SJCRH30 (cell line): Measurements from ENCODE around the gene CDH4. TPM values are rescaled to one million over a fixed set of nuclear protein-coding genes. Genes with fewer than 3 reads are reported as not detected.

ENCODE experiments used
- DNase-seq, 2 experiments: peaks; one replicate each; pipeline ENCODE4 v3.0.0-alpha.2; 2015 to 2020
- H3K27ac ChIP-seq: fragments of 250-450 bp; sonication (Bioruptor Pico); 2 replicates; pipeline ENCODE4 v1.5.1; 2020; ENCODE audit warnings: mild to moderate bottlenecking, moderate library complexity
- H3K27me3 ChIP-seq: fragments of 250-450 bp; sonication (Bioruptor Pico); 2 replicates; pipeline ENCODE4 v1.5.1; 2020; ENCODE audit warnings: mild to moderate bottlenecking, moderate library complexity
- H3K36me3 ChIP-seq: fragments of 250-450 bp; sonication (Bioruptor Pico); 2 replicates; pipeline ENCODE4 v1.5.1; 2020; ENCODE audit warnings: mild to moderate bottlenecking, moderate library complexity
- H3K4me1 ChIP-seq: fragments of 250-450 bp; sonication (Bioruptor Pico); 2 replicates; pipeline ENCODE4 v1.5.1; 2020; ENCODE audit warnings: mild to moderate bottlenecking, moderate library complexity
- H3K4me3 ChIP-seq: fragments of 250-450 bp; sonication (Bioruptor Pico); 2 replicates; pipeline ENCODE4 v1.5.1; 2020; ENCODE audit warnings: mild to moderate bottlenecking, moderate library complexity
- H3K9me3 ChIP-seq: fragments of 250-450 bp; sonication (Bioruptor Pico); replicated peaks from 2 replicates; pipeline ENCODE4 v1.5.1; 2020; ENCODE audit warnings: mild to moderate bottlenecking, moderate library complexity
- total RNA-seq: library from RNA; depleted of rRNA; stranded (reverse); fragments of >200 nt; shearing (Covaris generic); gene quantifications from 2 replicates; pipeline ENCODE4 v1.2.3, GENCODE V29; 2014

Gene CDH4
- total RNA-seq, 1 experiment from 2014 or later = 0.06 TPM

DNA sequence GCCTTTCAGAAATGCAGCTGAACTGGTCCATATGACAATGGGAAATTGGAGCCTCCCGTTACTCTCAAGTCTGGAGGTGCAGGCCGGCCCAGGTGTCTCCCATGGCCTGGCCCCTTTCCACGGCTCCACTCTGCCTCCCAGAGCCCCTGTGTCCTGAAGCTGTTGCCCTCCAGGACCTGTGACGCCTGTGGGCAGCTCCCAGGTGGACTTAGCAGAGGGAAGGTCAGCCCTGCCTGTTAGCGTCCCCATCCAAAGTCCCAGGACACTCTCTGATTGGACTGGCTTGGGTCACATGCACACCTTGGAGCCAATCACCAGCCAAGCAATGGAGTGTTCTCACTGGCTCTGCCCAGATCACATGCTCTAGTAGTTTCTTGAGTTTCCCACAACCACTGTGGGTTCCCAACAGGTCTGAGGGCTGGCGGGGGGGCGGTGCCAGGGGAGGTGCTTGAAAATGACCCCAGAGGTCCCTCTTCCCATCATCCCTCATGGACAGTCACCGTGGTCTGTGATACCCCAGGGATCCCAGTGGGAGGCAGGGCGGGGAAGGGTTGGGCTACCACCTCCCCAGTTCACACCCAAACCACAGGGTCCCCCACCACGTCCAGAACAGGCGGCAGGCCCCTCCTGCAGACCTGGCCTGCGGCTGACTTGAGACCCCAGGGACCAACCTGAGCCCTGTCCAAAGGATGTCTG is 678.1 kb downstream of the CDH4 start:
- no peak for DNase-seq
- H3K36me3 ChIP-seq = no peaks in the 10 kb centered on the region

DNA sequence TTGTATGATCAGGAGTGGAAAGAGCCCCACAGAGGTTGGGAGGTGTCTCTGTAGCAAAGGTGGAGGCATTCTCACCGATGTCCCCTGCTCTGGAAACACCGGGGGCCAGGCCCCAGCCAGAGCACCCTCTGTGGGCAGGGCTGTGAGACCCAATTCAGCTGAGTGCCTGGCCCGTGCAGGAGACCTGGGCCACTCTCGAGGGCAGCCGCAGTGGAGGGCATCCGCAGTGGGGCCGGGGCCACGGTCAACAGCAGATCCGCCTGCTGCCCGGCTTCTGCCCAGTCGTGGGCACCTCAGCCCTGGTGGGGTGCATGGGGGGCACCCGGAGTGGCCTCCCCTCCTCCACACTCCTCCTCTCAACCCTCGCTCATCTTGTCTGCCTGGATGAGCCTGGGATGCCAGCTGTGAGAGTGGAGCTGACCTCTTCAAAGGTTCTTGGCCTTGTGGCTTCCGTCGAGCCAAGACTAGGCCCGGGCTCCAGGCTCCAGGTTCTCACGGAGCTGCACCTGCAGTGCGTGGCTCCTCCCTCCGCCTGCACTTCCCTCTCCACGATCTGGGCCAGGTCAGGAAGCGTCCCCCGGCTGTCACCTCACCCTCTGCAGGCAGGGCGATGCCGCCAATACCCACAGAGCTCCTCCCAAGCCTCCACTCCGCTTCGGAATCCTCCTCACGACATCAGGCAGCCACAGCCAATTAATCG is 678.9 kb downstream of the CDH4 start:
- Histone ChIP-seq H3K27me3 (peaks cover 3% of the 10 kb centered on the region), H3K36me3 (no peaks in the 10 kb centered on the region), H3K4me3 (no peak overlapping the region), H3K9me3 (no peaks in the 10 kb centered on the region), H3K4me1 (no peaks in the 10 kb centered on the region), H3K27ac (no peak overlapping the region)
- no peak for DNase-seq

More for the DNA sequence above, 678.1 kb downstream of the CDH4 start:
- H3K27ac ChIP-seq = no peak overlapping the region
- H3K27me3 ChIP-seq = peaks cover 7% of the 10 kb centered on the region
- no peak overlapping the region for H3K4me3 ChIP-seq
- no peaks in the 10 kb centered on the region for H3K9me3 ChIP-seq
- H3K4me1 ChIP-seq = no peaks in the 10 kb centered on the region

DNA sequence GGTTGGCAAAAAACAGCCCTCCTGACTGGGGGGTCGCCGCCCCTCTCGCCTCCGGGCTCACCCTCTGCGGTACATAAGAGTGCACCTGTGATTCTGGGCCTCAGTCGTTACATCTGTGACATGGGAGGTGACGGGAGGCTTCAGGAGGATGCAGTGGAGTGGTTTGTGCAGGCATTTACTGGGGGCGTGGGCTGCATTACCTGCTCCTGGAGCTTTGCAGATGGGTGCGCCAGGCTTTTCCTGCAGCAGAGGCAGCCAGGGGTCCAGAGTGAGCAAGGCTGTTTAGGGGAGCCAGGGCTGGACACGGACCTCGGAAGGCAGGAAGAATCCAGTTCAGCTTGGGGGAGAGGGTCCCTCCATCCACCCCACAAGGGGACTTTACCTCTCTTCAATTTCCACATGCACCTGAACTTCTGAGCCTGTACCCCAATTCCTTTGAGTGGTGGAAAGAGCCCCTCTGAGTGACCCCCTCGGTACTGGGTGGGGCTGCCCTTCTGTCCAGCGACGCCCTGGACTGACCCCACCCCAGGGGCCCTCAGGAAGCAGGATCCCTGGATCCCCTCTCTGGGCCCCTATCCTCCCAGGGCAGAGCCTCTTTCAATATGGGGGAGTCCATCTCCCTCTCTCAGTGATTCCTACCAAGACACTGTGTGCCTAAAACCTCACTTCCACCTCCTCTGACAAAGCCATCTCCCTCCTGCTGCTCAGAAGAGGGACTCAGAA is 679.6 kb downstream of the CDH4 start:
- no peak for DNase-seq

DNA sequence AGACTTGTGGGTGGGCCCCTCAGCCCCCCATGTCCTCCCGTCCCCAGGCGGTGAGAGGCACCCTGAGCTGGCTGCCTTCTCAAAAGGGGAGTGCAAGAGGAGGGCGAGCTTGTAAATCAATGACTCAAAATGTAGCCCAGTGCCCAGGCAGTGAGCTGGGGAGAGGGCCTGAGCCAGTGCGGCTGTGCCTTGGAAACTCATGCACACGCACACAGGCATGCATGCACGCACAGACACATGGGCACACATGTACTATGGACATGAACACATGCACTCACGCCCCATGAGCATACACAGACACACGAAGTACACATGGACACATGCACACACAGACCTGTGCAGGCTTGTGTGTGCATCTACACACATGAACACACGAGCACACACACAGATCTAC is 680.1 kb downstream of the CDH4 start:
- no peak overlapping the region for H3K4me3 ChIP-seq
- DNase-seq = no peak

More for the DNA sequence above, 679.6 kb downstream of the CDH4 start:
- no peaks in the 10 kb centered on the region for H3K4me1 ChIP-seq
- no peak overlapping the region for H3K4me3 ChIP-seq
- H3K27ac ChIP-seq = no peak overlapping the region
- no peaks in the 10 kb centered on the region for H3K9me3 ChIP-seq
- H3K36me3 ChIP-seq = no peaks in the 10 kb centered on the region
- H3K27me3 ChIP-seq = peaks cover 3% of the 10 kb centered on the region

DNA sequence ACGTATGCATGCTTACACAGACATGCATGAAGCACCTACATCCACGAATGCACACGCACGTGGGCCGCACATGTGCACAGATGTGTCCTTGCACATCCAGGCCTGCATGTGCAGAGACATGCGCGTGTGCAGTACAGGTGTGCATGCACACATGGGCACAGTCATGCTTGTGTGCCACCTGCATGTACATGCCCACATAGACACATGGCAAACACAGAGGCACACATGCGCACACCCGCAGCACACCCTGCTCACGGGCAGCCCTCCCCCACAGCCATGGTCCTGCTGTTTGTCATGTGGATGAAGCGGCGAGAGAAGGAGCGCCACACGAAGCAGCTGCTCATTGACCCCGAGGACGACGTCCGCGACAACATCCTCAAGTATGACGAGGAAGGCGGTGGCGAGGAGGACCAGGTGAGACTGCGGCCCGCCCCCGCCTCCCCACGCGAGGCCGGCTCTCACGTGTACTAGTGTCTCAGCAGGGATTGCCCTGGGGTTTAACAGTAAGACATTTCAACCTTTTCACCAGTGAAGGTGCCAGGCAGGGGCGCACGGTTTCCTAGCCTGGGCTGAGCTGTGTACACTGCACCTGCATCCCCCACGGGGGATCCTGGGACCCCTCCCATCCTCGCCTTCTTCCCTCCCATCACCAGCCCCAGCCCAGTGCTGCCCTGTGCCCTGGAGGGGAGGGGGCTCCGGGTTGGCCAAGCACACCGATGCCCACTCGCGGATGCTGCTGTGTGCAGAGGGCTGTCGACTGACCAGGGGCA is 680.8 kb downstream of the CDH4 start:
- Histone ChIP-seq H3K4me1 (no peaks in the 10 kb centered on the region), H3K27ac (no peak overlapping the region), H3K4me3 (no peak overlapping the region), H3K27me3 (peaks cover 9% of the 10 kb centered on the region), H3K36me3 (no peaks in the 10 kb centered on the region), H3K9me3 (no peaks in the 10 kb centered on the region)
- no peak for DNase-seq

More for the DNA sequence above, 680.1 kb downstream of the CDH4 start:
- H3K27ac ChIP-seq = no peak overlapping the region
- no peaks in the 10 kb centered on the region for H3K4me1 ChIP-seq
- H3K36me3 ChIP-seq = no peaks in the 10 kb centered on the region
- H3K9me3 ChIP-seq = no peaks in the 10 kb centered on the region
- H3K27me3 ChIP-seq = peaks cover 3% of the 10 kb centered on the region

DNA sequence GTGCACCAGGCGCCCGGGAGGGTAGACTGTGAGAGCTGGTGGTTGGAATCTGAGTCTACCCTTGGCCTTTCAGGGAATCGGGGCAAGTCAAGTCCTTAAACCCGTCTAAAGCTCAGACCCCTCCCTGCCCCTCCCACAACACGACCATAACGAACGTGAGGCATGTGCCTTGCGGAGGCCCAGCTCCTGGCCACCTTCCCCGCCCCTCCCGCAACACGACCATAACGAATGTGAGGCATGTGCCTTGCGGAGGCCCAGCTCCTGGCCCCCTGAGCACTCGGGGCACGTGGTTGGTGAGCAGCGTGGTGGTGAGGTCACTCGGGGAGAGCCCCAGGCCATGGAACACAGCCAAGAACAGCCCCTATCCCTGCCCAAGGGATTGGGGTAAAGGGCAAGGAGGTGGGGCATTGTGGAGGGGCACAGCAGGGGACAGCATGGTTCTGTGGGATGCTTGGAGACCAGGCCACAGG is 681.5 kb downstream of the CDH4 start:
- Histone ChIP-seq H3K36me3 (no peaks in the 10 kb centered on the region), H3K4me3 (no peak overlapping the region), H3K27ac (no peak overlapping the region), H3K4me1 (no peaks in the 10 kb centered on the region), H3K27me3 (peaks cover 14% of the 10 kb centered on the region), H3K9me3 (no peaks in the 10 kb centered on the region)
- no peak for DNase-seq

DNA sequence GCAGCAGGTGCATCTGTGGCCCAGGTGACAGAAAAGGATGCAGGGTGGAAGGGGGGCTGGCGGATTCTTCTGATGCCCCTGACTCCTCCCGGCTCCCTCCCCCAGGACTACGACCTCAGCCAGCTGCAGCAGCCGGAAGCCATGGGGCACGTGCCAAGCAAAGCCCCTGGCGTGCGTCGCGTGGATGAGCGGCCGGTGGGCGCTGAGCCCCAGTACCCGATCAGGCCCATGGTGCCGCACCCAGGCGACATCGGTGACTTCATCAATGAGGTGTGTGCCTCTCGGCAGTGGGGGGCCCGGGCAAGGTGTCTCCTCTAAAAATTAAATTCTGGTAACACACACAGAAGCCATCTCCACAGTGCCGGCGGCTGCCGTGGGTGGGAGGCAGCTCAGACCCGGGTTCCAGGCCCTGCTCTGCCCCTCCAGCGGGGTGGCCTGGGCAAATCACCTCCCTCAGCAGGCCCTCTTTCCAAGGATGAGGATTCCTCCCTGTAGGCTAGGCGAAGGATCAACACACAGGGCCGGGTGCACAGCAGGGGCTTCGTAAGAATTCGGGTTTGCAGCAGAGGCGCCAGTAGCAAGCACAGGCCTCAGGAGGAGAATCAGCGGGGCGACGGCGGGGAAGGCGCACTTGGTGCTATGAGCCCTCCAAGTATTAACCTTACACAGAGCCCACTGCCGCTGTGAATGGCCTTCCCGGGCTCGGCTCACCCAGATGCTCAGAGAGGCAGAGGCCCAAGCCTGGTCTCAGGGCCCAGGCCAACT is 682.1 kb downstream of the CDH4 start:
- no peak overlapping the region for H3K4me3 ChIP-seq
- H3K4me1 ChIP-seq = no peaks in the 10 kb centered on the region
- no peak for DNase-seq
- peaks cover 18% of the 10 kb centered on the region for H3K27me3 ChIP-seq
- H3K27ac ChIP-seq = no peak overlapping the region
- no peaks in the 10 kb centered on the region for H3K36me3 ChIP-seq
- no peaks in the 10 kb centered on the region for H3K9me3 ChIP-seq

DNA sequence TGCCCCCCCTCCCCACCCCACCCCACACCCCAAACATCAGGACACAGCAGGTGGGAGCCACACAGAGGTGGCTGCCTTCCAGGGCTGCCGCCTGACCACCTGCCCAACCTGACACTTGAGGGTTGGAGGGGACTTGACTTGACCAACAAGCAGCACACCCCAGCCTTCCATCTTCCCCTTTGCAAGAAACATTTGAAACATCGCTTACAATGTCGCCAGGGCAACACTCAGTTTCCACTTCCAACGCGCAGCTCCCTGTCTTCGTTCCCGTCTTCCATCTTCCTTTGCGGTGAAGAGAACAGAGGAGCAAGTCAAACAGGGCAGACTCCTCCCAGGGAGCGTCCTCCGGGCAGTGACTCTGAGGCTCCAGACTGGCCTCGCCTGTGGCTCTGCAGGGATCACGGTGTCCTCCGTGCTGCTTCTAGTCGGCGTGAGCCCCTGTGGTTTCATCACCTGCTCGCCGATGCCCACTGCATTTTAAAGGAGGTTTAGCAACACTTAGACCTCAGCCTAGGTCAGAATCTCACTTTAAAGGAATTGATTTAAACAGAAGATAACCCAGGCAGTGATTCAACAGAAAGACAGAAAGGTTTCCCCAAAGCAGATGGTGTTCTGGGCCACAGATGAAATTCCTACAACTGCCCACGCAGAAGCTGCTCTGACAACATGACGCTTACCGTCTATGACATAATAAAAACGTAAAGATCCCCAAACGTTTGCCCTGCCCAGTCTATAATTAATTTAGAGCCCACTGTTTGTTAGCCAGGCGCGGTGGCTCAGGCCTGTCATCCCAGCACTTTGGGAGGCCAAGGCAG is 682.9 kb downstream of the CDH4 start:
- no peak overlapping the region for H3K27ac ChIP-seq
- no peak for DNase-seq
- H3K36me3 ChIP-seq = no peaks in the 10 kb centered on the region
- no peak overlapping the region for H3K4me3 ChIP-seq
- no peaks in the 10 kb centered on the region for H3K4me1 ChIP-seq
- no peaks in the 10 kb centered on the region for H3K9me3 ChIP-seq
- peaks cover 24% of the 10 kb centered on the region for H3K27me3 ChIP-seq

DNA sequence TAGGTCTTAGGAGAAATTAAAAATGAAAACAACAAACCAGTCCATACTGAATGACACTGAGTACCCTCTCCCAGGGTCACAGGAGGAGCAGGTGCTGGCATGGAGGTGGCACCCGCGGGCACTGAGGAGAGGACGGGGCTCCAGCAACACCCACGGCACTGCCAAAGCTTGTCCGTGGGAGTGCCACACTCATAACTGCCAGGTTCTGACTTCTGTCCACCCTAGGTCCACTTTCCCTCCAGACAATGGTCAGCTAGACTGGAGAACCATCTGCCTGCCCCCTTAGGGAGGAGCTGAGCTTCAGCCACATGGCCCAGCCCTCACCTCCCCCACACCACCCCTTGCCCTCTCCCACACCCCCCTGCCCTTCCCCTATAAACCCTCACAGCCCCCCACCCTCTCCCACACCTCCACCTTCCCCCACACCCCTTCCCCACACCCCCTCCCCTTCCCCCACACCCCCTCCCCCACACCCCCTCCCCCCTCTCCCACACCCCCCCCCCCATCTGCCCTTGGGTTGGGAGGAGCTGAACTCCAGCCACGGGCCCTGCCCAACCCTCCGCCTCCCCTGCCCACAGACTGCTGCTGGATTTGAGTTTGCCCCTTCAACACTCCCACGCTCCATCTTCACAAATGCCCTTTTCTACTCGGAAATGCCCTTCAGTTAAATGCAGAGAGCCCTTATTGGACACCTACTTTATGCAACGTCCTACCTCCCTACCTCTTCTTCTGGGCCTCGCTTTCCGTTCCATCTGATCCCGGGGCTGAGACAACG is 684.1 kb downstream of the CDH4 start:
- no peak overlapping the region for H3K27ac ChIP-seq
- H3K9me3 ChIP-seq = no peaks in the 10 kb centered on the region
- no peaks in the 10 kb centered on the region for H3K4me1 ChIP-seq
- no peak for DNase-seq
- H3K4me3 ChIP-seq = no peak overlapping the region
- H3K36me3 ChIP-seq = no peaks in the 10 kb centered on the region
- H3K27me3 ChIP-seq = peaks cover 26% of the 10 kb centered on the region

DNA sequence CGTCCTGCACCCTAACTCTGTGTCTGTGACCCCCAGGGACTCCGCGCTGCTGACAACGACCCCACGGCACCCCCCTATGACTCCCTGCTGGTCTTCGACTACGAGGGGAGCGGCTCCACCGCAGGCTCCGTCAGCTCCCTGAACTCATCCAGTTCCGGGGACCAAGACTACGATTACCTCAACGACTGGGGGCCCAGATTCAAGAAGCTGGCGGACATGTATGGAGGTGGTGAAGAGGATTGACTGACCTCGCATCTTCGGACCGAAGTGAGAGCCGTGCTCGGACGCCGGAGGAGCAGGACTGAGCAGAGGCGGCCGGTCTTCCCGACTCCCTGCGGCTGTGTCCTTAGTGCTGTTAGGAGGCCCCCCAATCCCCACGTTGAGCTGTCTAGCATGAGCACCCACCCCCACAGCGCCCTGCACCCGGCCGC is 684.7 kb downstream of the CDH4 start:
- H3K4me1 ChIP-seq = no peaks in the 10 kb centered on the region
- no peak for DNase-seq
- H3K27me3 ChIP-seq = peaks cover 26% of the 10 kb centered on the region
- no peak overlapping the region for H3K27ac ChIP-seq
- no peaks in the 10 kb centered on the region for H3K9me3 ChIP-seq
- no peak overlapping the region for H3K4me3 ChIP-seq
- no peaks in the 10 kb centered on the region for H3K36me3 ChIP-seq

DNA sequence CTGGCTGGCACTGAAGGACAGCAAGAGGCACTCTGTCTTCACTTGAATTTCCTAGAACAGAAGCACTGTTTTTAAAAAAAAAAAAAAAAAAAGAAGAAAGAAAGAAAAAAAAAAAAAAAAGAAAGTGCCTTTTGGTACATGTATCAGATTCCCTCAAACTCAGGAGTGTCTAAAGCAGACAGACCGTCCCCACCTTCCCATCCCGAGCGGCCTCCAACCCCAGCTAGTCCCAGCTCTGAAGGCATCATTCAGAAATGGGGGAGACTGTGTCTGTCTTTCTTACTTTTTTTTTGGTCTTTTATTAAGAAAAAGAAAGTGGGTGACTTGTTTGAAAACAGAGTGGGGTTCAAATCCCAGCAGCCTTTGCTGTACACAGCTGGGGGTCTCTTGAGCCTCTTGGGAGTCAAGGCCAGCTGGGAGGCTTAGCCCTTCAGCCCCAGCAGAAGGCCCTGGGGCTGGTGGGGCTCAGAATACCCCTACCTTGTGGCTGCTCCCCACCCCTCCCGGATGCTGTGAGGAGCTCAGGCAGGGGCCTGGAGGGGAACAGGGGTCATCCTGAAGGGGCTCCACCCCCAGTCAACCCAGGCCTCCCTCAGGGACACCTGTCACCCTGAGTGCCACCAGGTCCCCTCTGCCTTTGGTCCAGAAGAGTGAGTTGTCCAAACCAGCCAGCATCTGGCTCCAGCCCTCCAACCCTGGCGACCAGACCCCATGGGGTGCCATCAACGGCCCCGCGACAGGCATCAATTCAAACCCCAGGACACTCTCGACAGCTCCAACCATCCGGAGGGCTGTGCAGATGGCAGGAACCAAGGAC is 685.3 kb downstream of the CDH4 start:
- no peak for DNase-seq
- Histone ChIP-seq H3K27ac (no peak overlapping the region), H3K27me3 (peaks cover 25% of the 10 kb centered on the region), H3K9me3 (no peaks in the 10 kb centered on the region), H3K4me3 (no peak overlapping the region), H3K4me1 (no peaks in the 10 kb centered on the region), H3K36me3 (no peaks in the 10 kb centered on the region)
